CD4-positive, alpha-beta T cell (primary cell): Measurements from ENCODE around the gene GUK1. TPM values are rescaled to one million over a fixed set of nuclear protein-coding genes. Genes with fewer than 3 reads are reported as not detected.

ENCODE experiments used
- ATAC-seq: fragments of 200-7000 bp; cut with Tn5 transposase; one replicate; pipeline ENCODE4 v1.10.0; 2022; ENCODE audit warnings: mild to moderate bottlenecking; ENCODE audit not compliant: poor library complexity
- CTCF ChIA-PET: fragments of 350-600 bp; sonication (Branson Sonifier 250); formaldehyde crosslinking; loops from one replicate; lab custom pipeline; 2021; ENCODE audit warnings: antibody characterized with exemption, inconsistent platforms; lab: Charles Lee
- POLR2A ChIA-PET: fragments of 350-600 bp; sonication (Branson Sonifier 250); formaldehyde crosslinking; loops from one replicate; lab custom pipeline; 2021; ENCODE audit warnings: antibody characterized with exemption, inconsistent platforms; lab: Charles Lee
- DNase-seq, 14 experiments: peaks; one replicate each; pipeline ENCODE4 v3.0.0-alpha.2; 2013 to 2020; ENCODE audit warnings: mixed read lengths in 2 of 14
- H3K27ac ChIP-seq, 2 donors: one replicate each; pipeline versions ENCODE4 v1.5.1 to v1.7.0; 2013; ENCODE audit warnings: low read length in 2 of 2, low read depth in 1 of 2, mild to moderate bottlenecking in 1 of 2
- H3K27me3 ChIP-seq, 2 experiments: 1 replicate in 1 of 2; 2 replicates in 1 of 2; pipeline versions ENCODE4 v1.6.1 to v1.7.0; 2013; ENCODE audit warnings: low read length in 2 of 2, control low read depth in 1 of 2, mild to moderate bottlenecking in 1 of 2, moderate library complexity in 1 of 2; ENCODE audit not compliant: insufficient read depth in 2 of 2, control insufficient read depth in 1 of 2
- H3K36me3 ChIP-seq: one replicate; pipeline ENCODE4 v1.6.1; 2013; ENCODE audit warnings: low read length, control low read depth; ENCODE audit not compliant: insufficient read depth
- H3K4me1 ChIP-seq: one replicate; pipeline ENCODE4 v1.6.1; 2013; ENCODE audit warnings: low read length, control low read depth; ENCODE audit not compliant: insufficient read depth
- H3K4me3 ChIP-seq: one replicate; pipeline ENCODE4 v1.5.1; 2013; ENCODE audit warnings: mild to moderate bottlenecking, low read length, moderate library complexity
- H3K9me3 ChIP-seq, 2 experiments: 1 replicate in 1 of 2; 2 replicates in 1 of 2; pipeline versions ENCODE4 v1.6.1 to v1.7.0; 2013; ENCODE audit warnings: low read length in 2 of 2, mild to moderate bottlenecking in 2 of 2, control low read depth in 1 of 2, moderate library complexity in 1 of 2; ENCODE audit not compliant: control insufficient read depth in 1 of 2, insufficient read depth in 1 of 2
- H3K27ac Mint-ChIP-seq: one replicate; pipeline ENCODE4 v1.8.0; 2020; ENCODE audit warnings: mixed read lengths
- H3K27me3 Mint-ChIP-seq: one replicate; pipeline ENCODE4 v1.8.0; 2021; ENCODE audit warnings: mixed read lengths
- H3K36me3 Mint-ChIP-seq: one replicate; pipeline ENCODE4 v1.8.0; 2021; ENCODE audit warnings: low read depth, mixed read lengths
- H3K4me1 Mint-ChIP-seq: one replicate; pipeline ENCODE4 v1.8.0; 2021; ENCODE audit warnings: low read depth, mixed read lengths
- H3K4me3 Mint-ChIP-seq: one replicate; pipeline ENCODE4 v1.8.0; 2020; ENCODE audit warnings: mild to moderate bottlenecking, mixed read lengths
- H3K9me3 Mint-ChIP-seq: one replicate; pipeline ENCODE4 v1.8.0; 2020; ENCODE audit warnings: mixed read lengths
- CTCF ChIP-seq: fragments of 200-600 bp; IDR thresholded peaks from one replicate; pipeline ENCODE4 v1.8.0; 2022; ENCODE audit warnings: antibody characterized with exemption, mild to moderate bottlenecking
- intact Hi-C, 2 experiments: fragments of 100-400 bp; cut with DNase I in 1 of 2; cut with micrococcal nuclease in 1 of 2; formaldehyde crosslinking; loops; one replicate each; pipeline versions ENCODE4 v1.15.1 to v1.9.0; 2023 to 2025; cut with DNase I, micrococcal nuclease
- total RNA-seq, 174 experiments: library from RNA in 2 of 174; stranded (reverse) in 2 of 174; gene quantifications; one replicate each; pipeline ENCODE4 v1.2.3 and lab custom pipeline; 2021 to 2026

The GUK1 gene
- total RNA-seq, 2 experiments from 2014 or later, result 373 to 378 TPM

DNA sequence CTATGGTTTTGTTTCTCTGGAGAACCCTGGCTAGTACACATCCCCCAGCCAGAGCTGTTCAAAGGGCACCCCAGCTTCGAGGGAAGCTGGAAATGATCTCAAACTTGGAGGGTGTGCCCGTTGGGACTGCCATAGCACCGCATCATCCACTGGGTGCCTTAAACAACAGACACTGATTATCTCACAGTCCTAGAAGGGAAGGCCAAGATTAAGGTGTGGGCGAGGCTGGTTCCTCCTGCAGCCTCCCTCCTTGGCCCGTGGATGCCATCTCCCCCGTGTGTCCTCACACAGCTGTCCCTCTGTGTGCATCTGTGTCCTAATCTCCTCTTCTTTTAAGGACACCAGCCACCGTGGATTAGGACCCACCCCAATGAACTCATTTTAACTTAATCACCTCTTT, 21.3 kb downstream of the GUK1 start:
- no peak for ATAC-seq
- Histone ChIP-seq H3K36me3 (no peaks in the 10 kb centered on the region), H3K27me3 (no peaks in the 10 kb centered on the region), H3K4me3 (no peak overlapping the region), H3K27ac (no peak overlapping the region), H3K4me1 (peaks cover 47% of the 10 kb centered on the region), H3K9me3 (no peaks in the 10 kb centered on the region)
- Mint-ChIP-seq H3K27ac (peak overlapping the region; percentile 98), H3K27me3 (no peaks in the 10 kb centered on the region), H3K4me3 (no peak overlapping the region), H3K36me3 (peaks cover 11% of the 10 kb centered on the region), H3K9me3 (no peaks in the 10 kb centered on the region), H3K4me1 (peaks cover 31% of the 10 kb centered on the region)
- DNase-seq, result no peak
- TF ChIP-seq CTCF, result no peak
- intact Hi-C loops, result no loop called here
- CTCF ChIA-PET, result interaction anchor here (2.3 kb wide), 1 partner anchor 30 kb away, joined by 7 read pairs; no protein-coding TSS in a partner anchor
- POLR2A ChIA-PET, result interaction anchor here (1.9 kb wide), 1 partner anchor 9 kb away, joined by 4 read pairs; no protein-coding TSS in a partner anchor

DNA sequence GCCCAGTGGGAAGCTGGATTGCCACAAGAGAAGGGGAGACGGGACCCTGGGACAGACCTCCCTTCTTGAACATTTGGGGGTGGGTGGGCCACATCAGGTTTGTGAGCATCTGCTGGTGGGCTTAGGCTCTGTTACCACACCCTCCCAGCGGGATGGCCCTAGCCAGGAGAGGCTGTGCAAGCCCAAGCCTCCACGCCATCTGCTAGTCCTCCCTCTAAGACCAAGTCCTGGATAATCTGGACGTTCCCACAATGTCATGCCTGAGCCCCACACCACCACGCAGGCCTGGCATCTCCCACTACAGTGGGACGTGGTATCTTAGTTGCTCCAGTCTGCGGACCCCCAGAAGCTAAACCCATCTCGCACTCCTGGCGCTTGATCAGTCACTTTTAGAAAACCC, 21.8 kb downstream of the GUK1 start:
- no peaks in the 10 kb centered on the region for H3K27me3 ChIP-seq
- Mint-ChIP-seq H3K27me3 (no peaks in the 10 kb centered on the region), H3K27ac (peak overlapping the region; percentile 98), H3K36me3 (peaks cover 14% of the 10 kb centered on the region), H3K4me1 (peaks cover 36% of the 10 kb centered on the region), H3K4me3 (peak overlapping the region; percentile 30), H3K9me3 (no peaks in the 10 kb centered on the region)
- intact Hi-C loops, result no loop called here
- no peak overlapping the region for H3K4me3 ChIP-seq
- no peaks in the 10 kb centered on the region for H3K9me3 ChIP-seq
- TF ChIP-seq CTCF, result no peak
- ChIA-PET CTCF (interaction anchor here (2.3 kb wide), 1 partner anchor 31 kb away, joined by 7 read pairs; no protein-coding TSS in a partner anchor), POLR2A (interaction anchor here (1.0 to 2.0 kb wide), 4 partner anchors 9 to 79 kb away, joined by 3 to 7 read pairs (median 4); partner anchors contain the start of genes ARF1 and GUK1)
- H3K36me3 ChIP-seq, result no peaks in the 10 kb centered on the region
- ATAC-seq (no peak), DNase-seq (no peak)
- H3K27ac ChIP-seq, result peak overlapping the region in 1 of 2 donors; percentile 4
- peaks cover 47% of the 10 kb centered on the region for H3K4me1 ChIP-seq

DNA sequence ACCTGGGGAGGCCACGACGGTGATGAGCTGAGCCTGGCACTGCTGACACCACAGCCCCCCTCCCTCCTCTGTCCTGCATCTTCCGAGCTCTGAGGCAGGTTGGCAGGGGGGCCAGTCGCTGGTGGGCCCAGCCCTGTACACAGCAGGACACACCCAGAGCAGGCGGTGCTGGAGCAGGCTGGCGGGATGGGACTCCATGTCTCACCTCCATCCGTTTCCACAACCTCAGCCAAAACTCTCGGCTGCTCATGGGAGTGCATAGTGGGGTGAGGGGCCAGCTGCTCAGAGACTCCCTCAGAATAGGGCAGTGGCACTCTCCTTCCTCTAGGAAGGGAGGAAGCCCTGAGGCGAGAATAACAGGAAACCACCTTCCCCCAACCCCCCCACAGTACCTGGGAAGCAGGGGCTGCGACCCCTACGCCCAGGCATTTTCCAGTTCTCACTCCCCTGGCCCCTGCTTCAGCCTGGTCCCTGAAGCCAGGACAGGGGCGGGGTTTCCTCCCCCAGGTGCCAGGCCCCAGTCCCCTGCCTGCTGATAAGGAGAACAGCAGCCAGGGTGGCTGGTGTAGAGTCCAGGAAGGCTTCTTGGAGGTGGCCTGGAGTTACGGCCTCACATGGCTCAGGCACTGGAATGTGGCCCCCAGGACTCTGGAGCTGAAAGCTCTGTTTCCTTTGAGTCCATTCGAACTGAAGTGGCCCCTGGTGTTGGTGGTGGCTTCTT, 22.4 kb downstream of the GUK1 start:
- CTCF ChIA-PET, result interaction anchor here (2.3 kb wide), 1 partner anchor 32 kb away, joined by 7 read pairs; no protein-coding TSS in a partner anchor

More for the DNA sequence above, 22.4 kb downstream of the GUK1 start:
- POLR2A ChIA-PET, result interaction anchor here (1.0 to 2.0 kb wide), 4 partner anchors 10 to 80 kb away, joined by 3 to 7 read pairs (median 4); partner anchors contain the start of genes ARF1 and GUK1
- Histone ChIP-seq H3K27me3 (no peaks in the 10 kb centered on the region), H3K27ac (peak overlapping the region; percentile 7 to 26), H3K36me3 (no peaks in the 10 kb centered on the region), H3K4me3 (no peak overlapping the region), H3K4me1 (peaks cover 45% of the 10 kb centered on the region), H3K9me3 (no peaks in the 10 kb centered on the region)
- peaks cover 14% of the 10 kb centered on the region for H3K36me3 Mint-ChIP-seq
- peaks cover 38% of the 10 kb centered on the region for H3K4me1 Mint-ChIP-seq
- no peak overlapping the region for H3K4me3 Mint-ChIP-seq
- intact Hi-C loops, result no loop called here
- ATAC-seq (no peak), DNase-seq (peak in 2 of 14 experiments; percentile 19)
- no peak for TF ChIP-seq CTCF
- peak overlapping the region; percentile 98 for H3K27ac Mint-ChIP-seq
- no peaks in the 10 kb centered on the region for H3K27me3 Mint-ChIP-seq
- H3K9me3 Mint-ChIP-seq, result no peaks in the 10 kb centered on the region
